NOMO-1 treated with dmso at 0.1 percent for 144 hours (cell line): ENCODE measurements around the gene DGKQ.
"Not testable (repeated sequence)": the region's sequence is repeated elsewhere in the genome, so short reads cannot be mapped to it uniquely, and the experiment has no call there.

Source experiments
- DNase-seq: peaks from one replicate; lab custom pipeline; 2025; ENCODE audit not compliant: unreplicated experiment; lab: John Stamatoyannopoulos, UW

Gene DGKQ

GRCh38 chr4:978957-979701, 5.8 kb upstream of the DGKQ start:
- DNase-seq: peak; percentile 90

- DNase-seq: not testable (repeated sequence)
Observed at GRCh38 chr4:976016-976415, 2.6 kb upstream of the DGKQ start.

- no peak for DNase-seq
Observed at GRCh38 chr4:974668-975067, 1.3 kb upstream of the DGKQ start.

GRCh38 chr4:972651-973424, 531 bp downstream of the DGKQ start:
- no peak for DNase-seq

GRCh38 chr4:971666-972500, 1.5 kb downstream of the DGKQ start:
- no peak for DNase-seq

GRCh38 chr4:970854-971520, 2.4 kb downstream of the DGKQ start:
- no peak for DNase-seq

GRCh38 chr4:970046-970745, 3.2 kb downstream of the DGKQ start:
- no peak for DNase-seq

- DNase-seq: no peak
Observed at GRCh38 chr4:968621-969394, 4.6 kb downstream of the DGKQ start.

- DNase-seq: no peak
Observed at GRCh38 chr4:968221-968620, 5.1 kb downstream of the DGKQ start.

- DNase-seq: no peak
Observed at GRCh38 chr4:967113-968104, 6.0 kb downstream of the DGKQ start.

GRCh38 chr4:966266-967112, 6.9 kb downstream of the DGKQ start:
- DNase-seq: no peak

- DNase-seq: no peak
Observed at GRCh38 chr4:965766-966134, 7.6 kb downstream of the DGKQ start.

- no peak for DNase-seq
Observed at GRCh38 chr4:965048-965765, 8.2 kb downstream of the DGKQ start.

GRCh38 chr4:964346-965025, 8.9 kb downstream of the DGKQ start:
- DNase-seq: no peak

GRCh38 chr4:963276-964225, 9.8 kb downstream of the DGKQ start:
- no peak for DNase-seq
